HG03095 (cell line): ENCODE data around the gene BEX4.
A peak's percentile ranks its signal among the peaks of the same experiment; 100 is the strongest.
"Not testable (repeated sequence)": the region's sequence is repeated elsewhere in the genome, so short reads cannot be mapped to it uniquely, and the experiment has no call there.

Experiments used
- ATAC-seq: cut with Tn5 transposase; IDR thresholded peaks from one replicate; pipeline ENCODE4 v1.9.1; 2021; ENCODE audit warnings: moderate library complexity; ENCODE audit not compliant: unreplicated experiment

The BEX4 gene, protein sequence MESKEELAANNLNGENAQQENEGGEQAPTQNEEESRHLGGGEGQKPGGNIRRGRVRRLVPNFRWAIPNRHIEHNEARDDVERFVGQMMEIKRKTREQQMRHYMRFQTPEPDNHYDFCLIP

GRCh38 chrX:103214870-103215424, at the start of gene BEX4:
TSS of gene BEX4 (plus strand) at chrX:103215108. CDS start at chrX:103216154, 1,046 bp downstream.
- peak; percentile 88 for ATAC-seq

- ATAC-seq = no peak
These were observed 44.7 kb upstream of the BEX4 start for GRCh38 chrX:103170216-103170615.

DNA sequence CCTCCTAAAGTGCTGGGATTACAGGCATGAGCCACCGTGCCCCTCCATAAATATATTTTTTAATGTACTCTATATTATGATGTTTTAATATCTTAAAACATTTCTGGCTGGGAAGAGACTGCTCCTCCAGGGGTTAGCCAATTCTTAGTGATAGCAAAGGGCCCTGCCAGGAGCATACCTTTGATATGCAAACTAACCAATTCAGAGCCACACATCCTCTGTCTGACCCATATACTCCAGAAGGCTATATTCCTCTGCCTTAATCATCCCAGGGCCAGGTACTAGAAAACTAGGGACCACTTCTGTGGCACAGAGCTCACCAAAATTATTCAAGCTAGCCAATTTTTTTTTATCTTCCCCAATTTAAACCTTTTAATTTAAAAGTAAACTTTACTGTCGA, 43.6 kb upstream of the BEX4 start:
- ATAC-seq = no peak

DNA sequence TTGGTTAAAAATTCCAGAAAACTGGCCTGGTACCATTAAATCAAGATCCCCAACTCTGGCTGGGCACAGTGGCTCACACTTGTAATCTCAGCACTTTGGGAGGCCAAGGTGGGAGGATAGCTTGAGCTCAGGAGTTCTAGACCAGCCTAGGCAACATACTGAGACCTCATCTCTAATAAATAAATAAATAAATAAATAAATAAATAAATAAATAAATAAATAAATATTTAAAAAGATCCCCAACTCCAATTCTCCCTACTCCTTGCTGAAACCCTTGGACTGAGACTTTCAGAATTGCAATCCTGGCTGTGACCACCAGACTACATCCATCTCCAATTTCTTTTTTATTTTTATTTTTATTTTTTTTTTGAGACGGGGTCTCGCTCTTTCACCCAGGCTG, 39.7 kb upstream of the BEX4 start:
- not testable (repeated sequence) for ATAC-seq

GRCh38 chrX:103175944-103176753, 38.8 kb upstream of the BEX4 start:
- no peak for ATAC-seq

DNA sequence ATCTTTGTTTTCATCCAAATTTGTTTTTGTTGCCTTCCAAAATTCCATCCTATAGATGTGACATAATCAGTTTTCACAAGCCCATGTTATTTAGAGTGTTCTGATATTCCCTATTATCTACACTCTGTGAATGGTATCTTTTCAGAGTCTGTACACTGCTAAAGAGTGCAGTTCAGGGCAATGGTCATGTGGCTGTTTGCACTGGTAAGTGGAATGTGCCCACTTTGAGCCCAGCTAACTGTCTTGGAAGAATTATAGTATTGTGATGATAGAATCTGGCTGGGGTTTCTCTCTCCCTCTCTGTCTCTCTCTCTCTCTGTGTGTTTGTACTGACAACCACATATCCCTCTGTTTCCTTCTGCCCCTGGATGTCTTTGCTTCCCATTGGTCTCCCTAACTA, 37.4 kb upstream of the BEX4 start:
- no peak for ATAC-seq

GRCh38 chrX:103183912-103184311, 31.0 kb upstream of the BEX4 start:
- no peak for ATAC-seq

GRCh38 chrX:103187953-103188475, 26.9 kb upstream of the BEX4 start:
- no peak for ATAC-seq

GRCh38 chrX:103197721-103198306, 17.1 kb upstream of the BEX4 start:
- no peak for ATAC-seq

DNA sequence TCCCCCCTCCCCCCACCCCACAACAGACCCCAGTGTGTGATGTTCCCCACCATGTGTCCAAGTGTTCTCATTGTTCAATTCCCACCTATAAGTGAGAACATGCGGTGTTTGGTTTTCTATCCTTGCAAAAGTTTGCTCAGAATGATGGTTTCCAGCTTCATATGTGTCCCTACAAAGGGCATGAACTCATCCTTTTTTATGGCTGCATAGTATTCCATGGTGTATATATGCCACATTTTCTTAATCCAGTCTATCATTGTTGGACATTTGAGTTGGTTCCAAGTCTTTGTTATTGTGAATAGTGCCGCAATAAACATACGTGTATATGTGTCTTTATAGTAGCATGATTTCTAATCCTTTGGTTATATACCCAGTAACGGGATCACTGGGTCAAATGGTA, 16.2 kb upstream of the BEX4 start:
- ATAC-seq = not testable (repeated sequence)

- ATAC-seq = no peak
These were observed 13.9 kb upstream of the BEX4 start for GRCh38 chrX:103201041-103201440.

- no peak for ATAC-seq
These were observed 4.9 kb upstream of the BEX4 start for GRCh38 chrX:103210056-103210455.

DNA sequence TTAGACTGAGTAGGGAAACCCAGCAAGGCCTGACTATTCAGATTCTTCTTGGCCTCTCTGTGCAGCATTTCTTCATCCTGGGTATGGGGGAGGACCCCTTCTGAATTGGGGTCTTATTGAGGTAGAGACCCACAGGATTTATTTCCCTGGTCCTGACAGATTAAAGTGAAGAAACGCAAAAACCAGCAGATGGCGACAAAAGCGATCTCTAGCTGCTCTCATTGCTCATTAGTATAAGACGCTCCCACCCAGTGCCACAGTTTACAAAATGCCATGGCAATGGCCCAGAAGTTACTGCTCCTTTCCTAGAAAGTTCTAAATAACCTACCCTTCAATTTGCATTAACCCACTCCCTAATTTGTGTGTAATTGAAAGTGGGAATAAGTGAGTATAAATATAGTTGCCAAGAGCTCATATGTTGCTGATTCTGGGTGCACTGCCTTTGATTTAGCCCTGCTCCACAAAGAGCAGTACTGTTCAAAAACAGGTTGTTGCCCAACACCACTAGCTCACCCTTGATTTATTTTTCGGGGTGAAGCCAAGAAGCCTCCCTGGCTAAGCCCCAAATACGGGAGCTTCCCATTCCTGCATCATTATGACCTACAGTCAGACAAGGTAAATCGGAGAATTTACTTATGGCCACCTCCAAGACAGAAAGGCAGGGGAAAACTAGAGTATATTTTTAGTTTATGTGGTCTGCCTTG, 3.7 kb upstream of the BEX4 start:
- no peak for ATAC-seq

- ATAC-seq = no peak
These were observed 2.0 kb upstream of the BEX4 start for GRCh38 chrX:103212749-103213457.

DNA sequence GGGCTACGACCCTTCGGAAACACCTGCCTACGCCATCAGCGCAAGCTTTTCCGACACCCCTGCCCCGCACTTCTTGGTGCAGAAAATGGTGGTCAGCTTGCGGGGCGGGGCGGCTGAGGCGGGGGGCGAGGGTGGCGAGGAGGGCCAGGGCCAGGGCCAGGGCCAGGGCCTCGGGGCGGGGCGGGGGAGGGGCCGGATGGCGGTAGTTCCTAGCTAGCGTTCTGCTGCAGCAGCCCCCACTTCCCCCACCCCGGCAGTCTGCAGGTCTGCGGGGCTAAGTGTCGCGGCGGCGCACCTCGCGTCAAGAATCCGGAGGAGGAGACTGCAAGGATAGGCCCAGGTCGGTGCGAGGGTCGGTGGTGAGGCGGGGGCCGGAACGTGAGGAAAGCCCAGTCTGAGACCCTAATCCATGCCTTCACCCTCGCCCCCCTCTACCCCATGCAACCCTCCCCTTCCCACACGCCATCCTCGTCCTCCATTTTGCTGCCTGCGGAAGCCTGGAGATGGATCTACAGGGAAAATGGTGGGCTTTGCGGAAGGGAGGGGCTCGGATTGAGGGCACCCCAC, 600 bp downstream of the BEX4 start:
- ATAC-seq = peak; percentile 18

DNA sequence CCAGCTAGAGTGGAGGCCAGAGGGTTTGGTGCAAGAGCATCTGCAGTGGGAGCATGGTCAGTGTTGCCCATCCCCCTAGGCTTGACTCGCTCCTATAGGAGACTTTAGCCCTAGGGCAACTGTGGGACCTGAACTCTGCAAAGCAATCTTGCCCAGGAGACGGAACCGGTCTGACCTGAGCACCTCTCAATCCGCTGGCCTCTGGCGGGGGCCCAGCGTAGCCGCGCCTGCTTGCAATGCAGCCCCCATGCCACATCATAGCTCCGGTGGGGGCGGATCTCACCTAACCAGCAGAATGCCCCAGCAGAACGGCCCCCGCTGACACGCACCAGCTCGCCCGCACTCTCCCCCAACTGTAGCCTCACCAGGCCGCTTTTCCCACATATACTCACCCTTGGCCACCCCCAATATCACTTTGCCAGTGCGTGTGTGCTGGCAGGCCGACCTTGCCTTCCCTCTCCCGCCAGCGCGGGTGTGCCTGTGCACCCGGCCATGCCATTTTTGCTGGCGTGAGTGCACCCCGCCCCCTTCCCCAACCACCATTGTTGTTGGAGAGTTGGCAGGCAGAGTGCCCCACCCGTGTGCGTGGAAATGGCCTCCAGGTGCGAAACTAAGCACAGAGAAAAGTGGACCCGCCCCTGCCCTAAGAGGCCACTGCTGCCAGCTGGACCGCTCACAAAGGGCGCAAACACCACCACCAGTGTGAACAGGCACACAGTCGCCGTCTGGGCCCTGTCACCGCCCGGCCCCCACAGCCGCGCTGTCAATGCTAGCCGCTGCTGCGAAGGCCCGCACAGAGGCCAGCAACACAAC, 5.8 kb downstream of the BEX4 start:
- no peak for ATAC-seq

DNA sequence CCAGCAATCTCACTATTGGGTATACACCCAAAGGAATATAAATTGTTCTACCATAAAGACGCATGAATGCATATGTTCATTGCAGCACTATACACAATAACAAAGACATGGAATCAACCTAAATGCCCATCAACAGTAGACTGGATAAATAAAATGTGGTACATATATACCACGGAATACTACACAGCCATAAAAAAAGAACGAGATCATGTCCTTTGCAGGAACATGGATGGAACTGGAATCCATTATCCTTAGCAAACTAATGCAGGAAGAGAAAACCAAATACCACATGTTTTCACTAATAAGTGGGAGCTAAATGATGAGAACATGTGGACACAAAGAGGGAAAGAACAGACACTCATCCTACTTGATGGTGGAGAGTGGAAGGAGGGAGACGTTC, 11.0 kb downstream of the BEX4 start:
- ATAC-seq = not testable (repeated sequence)

- ATAC-seq = no peak
These were observed 18.4 kb downstream of the BEX4 start for GRCh38 chrX:103233263-103233662.

- ATAC-seq = no peak
These were observed 20.0 kb downstream of the BEX4 start for GRCh38 chrX:103234869-103235268.
